SU-DHL-6 (cell line): Measurements from ENCODE around the gene KLK10.

Experiments
- H2AFZ ChIP-seq: fragments of 200-600 bp; sonication (generic); 2 replicates; pipeline ENCODE4 v1.6.1; 2014; ENCODE audit warnings: low read depth, mild to moderate bottlenecking, moderate library complexity, mixed read lengths, antibody characterized with exemption, low read length; ENCODE audit not compliant: severe bottlenecking
- H3F3A ChIP-seq: fragments of 200-600 bp; shearing (Covaris generic); 2 replicates; pipeline ENCODE4 v1.6.0; 2016; ENCODE audit warnings: antibody characterized with exemption, mild to moderate bottlenecking; ENCODE audit not compliant: insufficient read depth
- H3K27ac ChIP-seq: fragments of 200-600 bp; sonication (generic); 2 replicates; pipeline ENCODE4 v1.5.1; 2016; ENCODE audit warnings: low read depth, mild to moderate bottlenecking, low read length, moderate library complexity, mixed read lengths
- H3K27me3 ChIP-seq: fragments of 200-600 bp; sonication (generic), shearing (Covaris generic); 2 replicates; pipeline ENCODE4 v1.6.0; 2014; ENCODE audit warnings: mild to moderate bottlenecking, low read length
- H3K36me3 ChIP-seq: fragments of 200-600 bp; sonication (generic); 2 replicates; pipeline ENCODE4 v1.6.1; 2014; ENCODE audit warnings: mild to moderate bottlenecking, low read length, mixed read lengths
- H3K4me2 ChIP-seq: fragments of 300-600, 200-600 bp; shearing (Covaris generic), sonication (generic); 2 replicates; pipeline ENCODE4 v1.6.0; 2014; ENCODE audit warnings: low read length, low read depth, mild to moderate bottlenecking; ENCODE audit not compliant: poor library complexity, severe bottlenecking
- H3K4me3 ChIP-seq: fragments of 200-600 bp; sonication (generic); 2 replicates; pipeline ENCODE4 v1.5.1; 2014; ENCODE audit warnings: antibody characterized with exemption, low read length, mild to moderate bottlenecking, mixed read lengths; ENCODE audit not compliant: insufficient read depth, poor library complexity, severe bottlenecking
- H3K79me2 ChIP-seq: fragments of 200-600 bp; sonication (generic); 2 replicates; pipeline ENCODE4 v1.6.1; 2014; ENCODE audit warnings: mild to moderate bottlenecking, low read length, moderate library complexity; ENCODE audit not compliant: insufficient read depth
- H3K9ac ChIP-seq: fragments of 200-600 bp; sonication (generic); 2 replicates; pipeline ENCODE4 v1.7.0; 2014; ENCODE audit warnings: mild to moderate bottlenecking, low read length
- H3K9me2 ChIP-seq: fragments of 200-600 bp; sonication (generic); replicated peaks from 2 replicates; pipeline ENCODE4 v1.6.1; 2014; ENCODE audit warnings: low read length; ENCODE audit not compliant: insufficient read depth
- H3K9me3 ChIP-seq: fragments of 200-600 bp; sonication (generic); 2 replicates; pipeline ENCODE4 v1.6.1; 2014; ENCODE audit warnings: low read length, mixed read lengths; ENCODE audit not compliant: insufficient read depth
- H4K20me1 ChIP-seq: fragments of 200-600 bp; sonication (generic); 2 replicates; pipeline ENCODE4 v1.6.1; 2014; ENCODE audit warnings: low read depth, mild to moderate bottlenecking, antibody characterized with exemption, low read length, moderate library complexity, mixed read lengths
- EZH2phosphoT487 ChIP-seq: fragments of 200-600 bp; sonication (generic), shearing (Covaris generic); conservative IDR thresholded peaks from 2 replicates; pipeline ENCODE4 v1.6.1; 2018; ENCODE audit warnings: mild to moderate bottlenecking, antibody characterized with exemption, low read length, moderate library complexity, mixed read lengths
- TF ChIP-seq, protein P1 (sequence below): fragments of 200-600 bp; sonication (generic); IDR thresholded peaks from one replicate; pipeline ENCODE4 v1.5.1; 2017; ENCODE audit warnings: antibody characterized with exemption, mild to moderate bottlenecking, low read length, moderate library complexity; ENCODE audit not compliant: insufficient read depth, poor library complexity, severe bottlenecking

KLK10 gene

DNA sequence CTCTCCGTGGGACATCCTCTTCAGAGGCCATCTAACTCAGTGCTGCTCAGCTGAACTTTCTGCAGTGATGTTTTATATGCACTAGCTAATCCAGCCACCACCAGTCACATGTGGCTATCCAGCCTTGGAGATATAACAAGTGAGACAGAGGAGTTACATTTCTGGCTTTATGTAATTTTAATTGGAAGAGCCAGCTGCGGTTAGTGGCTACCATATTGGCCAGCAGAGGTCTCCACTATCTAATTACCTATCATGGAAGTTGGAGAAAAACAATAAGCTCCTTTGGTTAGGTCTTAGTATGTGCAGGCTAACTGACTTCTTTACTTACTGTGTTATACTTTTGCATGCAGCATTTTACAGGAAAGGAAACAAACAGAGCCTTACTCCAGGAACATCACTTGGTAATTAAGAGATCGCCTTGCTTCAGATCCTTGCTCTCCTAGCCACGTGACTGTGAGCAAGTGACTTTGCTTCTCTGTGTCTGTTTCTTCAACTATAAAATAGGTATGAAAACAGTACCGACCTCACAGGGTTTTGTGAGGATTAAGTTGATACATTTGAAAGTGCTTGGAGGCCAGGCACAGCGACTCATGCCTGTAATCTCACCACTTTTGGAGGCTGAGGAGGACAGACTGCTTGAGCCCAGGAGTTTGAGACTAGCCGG, 1.6 kb upstream of the KLK10 start:
- H3K4me2 ChIP-seq, result no peak overlapping the region
- H3K79me2 ChIP-seq, result no peaks in the 10 kb centered on the region

DNA sequence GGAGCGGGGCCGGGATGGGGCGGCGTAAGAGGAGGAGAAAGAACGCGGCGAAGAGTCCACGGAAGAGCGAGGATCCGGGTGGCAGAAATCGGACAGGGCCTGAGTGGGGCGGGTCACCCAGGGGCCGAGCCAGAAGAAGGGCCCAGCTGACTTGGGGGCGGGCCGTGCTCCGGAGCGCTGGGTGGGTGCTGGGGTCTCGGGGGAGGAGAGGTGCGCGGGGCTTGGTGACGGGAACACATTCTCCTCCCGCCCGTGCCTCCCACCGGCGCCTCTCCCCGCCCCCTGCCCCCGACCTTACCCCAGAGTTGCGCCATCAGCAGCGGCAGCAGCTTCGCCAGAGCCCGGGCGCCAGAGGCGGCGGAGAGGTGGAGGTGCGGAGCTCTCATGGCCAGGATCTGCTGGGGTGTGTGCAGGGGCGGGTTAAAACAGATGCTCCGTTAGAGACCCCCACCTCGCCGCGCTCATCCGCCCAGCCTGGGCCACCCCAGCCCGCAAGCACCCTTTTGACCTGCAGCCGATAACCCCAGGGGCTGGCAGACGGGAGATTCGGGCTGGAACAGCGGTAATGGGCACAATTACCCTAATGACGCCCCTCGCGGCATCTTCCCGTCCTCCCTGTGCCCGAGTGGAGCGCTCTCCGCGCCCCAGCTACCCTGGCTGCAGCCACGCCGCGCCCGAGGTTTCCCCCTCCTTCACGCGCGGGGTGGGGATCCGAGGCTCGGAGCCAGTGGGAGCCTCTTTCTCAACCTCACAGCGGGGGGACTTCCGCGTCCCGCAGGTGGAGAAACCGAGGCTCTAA, 565 bp downstream of the KLK10 start:
- Histone ChIP-seq H2AFZ (no peak overlapping the region), H3K27ac (no peak overlapping the region), H4K20me1 (no peaks in the 10 kb centered on the region), H3K4me2 (no peak overlapping the region), H3K27me3 (no peaks in the 10 kb centered on the region), H3K9me3 (no peaks in the 10 kb centered on the region), H3K4me3 (no peak overlapping the region), H3K79me2 (no peaks in the 10 kb centered on the region), H3K9ac (no peak overlapping the region), H3K9me2 (no peaks in the 10 kb centered on the region), H3K36me3 (no peaks in the 10 kb centered on the region), H3F3A (no peaks in the 10 kb centered on the region)
- TF ChIP-seq, protein P1, sequence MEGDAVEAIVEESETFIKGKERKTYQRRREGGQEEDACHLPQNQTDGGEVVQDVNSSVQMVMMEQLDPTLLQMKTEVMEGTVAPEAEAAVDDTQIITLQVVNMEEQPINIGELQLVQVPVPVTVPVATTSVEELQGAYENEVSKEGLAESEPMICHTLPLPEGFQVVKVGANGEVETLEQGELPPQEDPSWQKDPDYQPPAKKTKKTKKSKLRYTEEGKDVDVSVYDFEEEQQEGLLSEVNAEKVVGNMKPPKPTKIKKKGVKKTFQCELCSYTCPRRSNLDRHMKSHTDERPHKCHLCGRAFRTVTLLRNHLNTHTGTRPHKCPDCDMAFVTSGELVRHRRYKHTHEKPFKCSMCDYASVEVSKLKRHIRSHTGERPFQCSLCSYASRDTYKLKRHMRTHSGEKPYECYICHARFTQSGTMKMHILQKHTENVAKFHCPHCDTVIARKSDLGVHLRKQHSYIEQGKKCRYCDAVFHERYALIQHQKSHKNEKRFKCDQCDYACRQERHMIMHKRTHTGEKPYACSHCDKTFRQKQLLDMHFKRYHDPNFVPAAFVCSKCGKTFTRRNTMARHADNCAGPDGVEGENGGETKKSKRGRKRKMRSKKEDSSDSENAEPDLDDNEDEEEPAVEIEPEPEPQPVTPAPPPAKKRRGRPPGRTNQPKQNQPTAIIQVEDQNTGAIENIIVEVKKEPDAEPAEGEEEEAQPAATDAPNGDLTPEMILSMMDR, result no peak
- no peak for TF ChIP-seq EZH2phosphoT487

More for the DNA sequence above, 1.6 kb upstream of the KLK10 start:
- Histone ChIP-seq H3K27me3 (no peaks in the 10 kb centered on the region), H3K9me2 (no peaks in the 10 kb centered on the region), H2AFZ (no peak overlapping the region), H3K9ac (no peak overlapping the region), H3K27ac (no peak overlapping the region), H3K9me3 (no peaks in the 10 kb centered on the region), H3K36me3 (no peaks in the 10 kb centered on the region), H4K20me1 (no peaks in the 10 kb centered on the region), H3F3A (no peaks in the 10 kb centered on the region), H3K4me3 (no peak overlapping the region)
- TF ChIP-seq EZH2phosphoT487, result no peak
- TF ChIP-seq, protein P1, result peak; percentile 56

DNA sequence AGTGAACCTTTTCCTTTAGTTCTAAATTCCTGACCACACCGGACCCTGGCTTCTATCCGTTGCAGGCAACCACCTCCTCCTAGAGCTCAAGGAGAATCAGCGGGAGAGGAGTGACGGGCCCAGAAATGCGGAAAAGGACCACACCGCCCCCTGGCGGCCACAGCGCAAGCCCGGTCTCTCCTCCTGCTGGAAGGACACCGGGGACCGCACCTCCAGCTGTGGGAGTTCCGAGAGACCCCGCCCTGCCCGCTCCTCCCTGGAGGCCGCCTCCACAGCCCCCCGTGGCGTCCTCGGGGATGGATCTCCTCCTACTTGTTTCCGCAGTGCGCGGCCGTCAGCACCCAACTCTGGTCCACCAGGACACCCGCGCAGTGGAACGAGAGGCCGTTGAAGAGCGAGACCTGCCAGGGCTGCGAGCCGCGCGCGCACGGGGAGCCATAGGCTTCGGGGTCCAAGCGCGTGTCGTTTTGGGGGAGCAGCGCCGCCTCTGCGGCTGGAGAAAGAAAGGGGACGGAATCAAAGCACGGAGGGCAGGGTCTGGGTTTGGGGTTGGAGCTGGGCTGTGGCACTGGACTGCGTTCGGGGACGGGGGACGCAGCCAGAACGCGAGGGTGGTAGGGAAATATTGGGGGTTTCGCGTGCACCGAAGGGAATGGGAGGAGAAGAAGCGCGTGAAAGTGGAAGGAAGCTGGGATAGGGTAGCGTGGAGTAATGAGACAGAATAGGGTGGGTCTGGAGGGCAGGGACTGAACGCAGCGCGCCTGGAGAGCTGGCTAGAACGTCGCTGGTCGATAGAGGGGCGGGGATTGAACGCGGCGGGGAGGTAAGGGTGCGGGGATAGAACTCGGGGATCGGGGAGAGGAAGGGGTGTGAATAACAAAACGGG, 2.5 kb downstream of the KLK10 start:
- Histone ChIP-seq H4K20me1 (no peaks in the 10 kb centered on the region), H3K79me2 (no peaks in the 10 kb centered on the region), H3K9ac (no peak overlapping the region), H3K27ac (no peak overlapping the region), H2AFZ (no peak overlapping the region), H3F3A (no peaks in the 10 kb centered on the region), H3K4me3 (no peak overlapping the region), H3K9me2 (no peaks in the 10 kb centered on the region), H3K4me2 (no peak overlapping the region), H3K36me3 (no peaks in the 10 kb centered on the region), H3K9me3 (no peaks in the 10 kb centered on the region), H3K27me3 (no peaks in the 10 kb centered on the region)
- TF ChIP-seq, protein P1, result peak; percentile 38
- TF ChIP-seq EZH2phosphoT487, result no peak
